NCI-H1436 treated with DMSO at 0.1 percent for 48 hours (cell line): ENCODE results near the gene SPATA2L.
"Not testable (repeated sequence)": the region's sequence is repeated elsewhere in the genome, so short reads cannot be mapped to it uniquely, and the experiment has no call there.

Experiments used
- DNase-seq: peaks from one replicate; lab custom pipeline; 2025; lab: John Stamatoyannopoulos, UW

SPATA2L gene

DNA sequence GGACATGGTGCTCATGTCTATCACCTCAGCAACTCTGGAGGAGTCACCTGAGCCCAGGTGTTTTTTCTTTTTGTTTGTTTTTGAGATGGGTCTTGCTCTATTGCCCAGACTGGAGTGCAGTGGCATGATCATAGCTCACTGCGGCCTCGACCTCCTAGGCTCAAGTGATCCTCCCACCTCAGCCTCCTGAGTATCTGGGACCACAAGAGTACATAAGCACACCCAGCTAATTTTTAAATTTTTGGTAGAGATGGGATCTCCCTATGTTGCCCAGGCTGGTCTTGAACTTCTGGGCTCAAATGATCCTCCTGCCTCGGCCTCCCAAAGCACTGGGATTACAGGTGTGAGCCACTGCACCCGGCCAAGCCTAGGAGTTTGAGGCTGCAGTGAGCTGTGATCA, 11.9 kb downstream of the SPATA2L start:
- not testable (repeated sequence) for DNase-seq

GRCh38 chr16:89689142-89689541, 12.4 kb downstream of the SPATA2L start:
- DNase-seq: no peak

DNA sequence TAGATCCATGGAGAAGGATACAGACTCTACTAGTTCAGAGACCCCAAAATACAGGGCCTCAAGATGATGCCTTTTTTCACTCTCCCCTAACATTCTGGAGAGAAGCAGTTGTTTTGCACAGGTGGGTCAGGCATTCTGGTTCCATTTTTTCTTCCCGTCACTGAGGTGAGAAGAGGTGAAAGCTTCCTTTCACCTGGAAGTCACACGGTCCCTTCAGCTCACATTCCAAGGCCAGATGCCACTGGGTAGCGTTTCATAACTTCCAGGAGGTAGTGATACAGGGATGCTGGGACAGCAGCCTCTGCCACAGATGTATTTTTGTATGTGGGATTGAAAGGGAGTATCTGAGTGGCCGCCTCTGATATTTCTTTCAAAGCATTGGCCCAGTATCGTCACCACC, 13.1 kb downstream of the SPATA2L start:
- DNase-seq: no peak

- DNase-seq: no peak
Measured at GRCh38 chr16:89687092-89687940, 14.2 kb downstream of the SPATA2L start.

DNA sequence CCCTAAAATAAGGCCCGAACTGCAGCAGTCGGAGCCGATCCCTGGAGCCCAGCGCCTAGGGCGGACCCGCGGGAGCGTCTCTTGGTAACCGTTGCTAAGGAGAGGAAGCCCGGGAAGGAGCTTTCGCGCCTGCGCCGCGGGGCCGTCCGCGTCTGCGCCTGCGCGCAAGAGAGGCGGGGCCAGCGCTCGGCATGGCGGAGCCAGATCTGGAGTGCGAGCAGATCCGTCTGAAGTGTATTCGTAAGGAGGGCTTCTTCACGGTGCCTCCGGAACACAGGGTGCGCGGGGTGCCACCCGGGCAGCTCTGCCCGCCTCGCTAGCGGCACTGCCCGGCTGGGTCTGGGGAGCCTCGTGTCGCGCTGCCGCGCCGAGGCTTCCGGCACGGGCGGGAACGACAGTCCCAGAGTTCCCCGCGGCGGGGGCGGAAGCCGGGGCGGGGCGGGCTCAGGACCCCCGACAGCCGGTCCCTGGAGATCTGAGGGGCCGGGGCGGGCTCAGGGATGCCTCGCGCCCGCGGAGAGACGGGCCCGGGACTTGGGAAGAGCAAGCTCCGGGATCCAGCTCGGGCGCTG, 14.9 kb downstream of the SPATA2L start, which contains the start of gene CDK10:
Gene CDK10 (plus strand): TSS at position 170 of the 572 bp plus-strand sequence. CDS start 22 bp downstream, at position 192.
- DNase-seq: peak; percentile 51

- DNase-seq: no peak
Measured at GRCh38 chr16:89685916-89686315, 15.6 kb downstream of the SPATA2L start.

DNA sequence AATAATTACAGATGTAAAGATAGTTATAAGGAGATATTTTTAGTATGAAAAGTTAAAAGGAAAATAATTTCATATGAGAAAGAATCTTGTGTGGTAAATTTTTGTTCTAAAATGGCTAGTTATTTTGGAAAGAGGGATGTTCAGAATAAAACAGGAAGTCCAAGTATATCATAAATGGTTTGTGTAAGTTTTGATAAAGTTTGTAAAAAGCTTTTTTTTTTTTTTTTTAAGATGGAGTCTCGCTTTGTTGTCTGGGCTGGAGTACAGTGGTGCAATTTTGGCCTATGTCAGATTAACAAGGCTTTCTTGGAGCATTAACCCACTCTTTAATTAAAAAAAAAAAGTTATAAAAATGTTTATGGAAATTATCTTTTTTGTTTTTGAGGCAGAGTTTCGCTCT, 23.2 kb downstream of the SPATA2L start:
- DNase-seq: no peak

DNA sequence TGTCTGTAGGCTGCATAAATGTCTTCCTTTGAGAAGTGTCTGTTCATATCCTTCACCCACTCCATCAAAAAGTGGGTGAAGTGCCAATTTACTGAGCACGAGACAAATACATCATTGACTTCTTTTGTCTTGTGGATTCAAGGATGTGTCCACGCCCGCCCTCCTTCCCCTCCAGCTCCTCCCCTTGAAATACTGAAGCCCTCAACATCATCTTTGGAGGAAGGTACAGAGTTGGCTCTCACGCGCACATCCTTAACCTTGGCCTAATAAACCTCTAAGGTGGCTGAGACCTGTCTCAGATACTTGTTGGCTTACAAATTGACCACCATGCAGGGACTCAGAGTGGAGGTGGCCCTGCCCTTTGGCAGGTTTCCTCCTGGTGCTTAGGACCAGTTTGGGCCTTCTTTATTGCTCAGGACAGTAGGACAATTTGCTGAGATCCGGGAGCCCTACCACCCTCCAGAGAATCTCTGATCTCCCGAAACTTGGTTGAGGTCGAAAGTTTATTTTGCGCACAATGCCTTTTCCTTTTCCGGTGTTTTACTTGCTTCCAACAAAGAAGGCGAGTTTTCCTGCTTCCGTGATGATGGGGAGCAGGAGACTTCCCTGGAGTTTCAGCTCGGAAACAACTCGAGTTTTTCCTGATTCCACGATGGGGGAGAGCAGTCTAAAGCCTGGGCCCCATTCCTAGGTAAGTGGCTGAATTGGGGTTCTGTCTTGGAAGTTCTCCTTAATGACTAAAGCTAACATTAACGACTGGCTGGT, 29.1 kb downstream of the SPATA2L start:
- no peak for DNase-seq

- not testable (repeated sequence) for DNase-seq
Measured at GRCh38 chr16:89671565-89671964, 29.9 kb downstream of the SPATA2L start.

GRCh38 chr16:89670496-89671431, 30.7 kb downstream of the SPATA2L start:
- DNase-seq: no peak

DNA sequence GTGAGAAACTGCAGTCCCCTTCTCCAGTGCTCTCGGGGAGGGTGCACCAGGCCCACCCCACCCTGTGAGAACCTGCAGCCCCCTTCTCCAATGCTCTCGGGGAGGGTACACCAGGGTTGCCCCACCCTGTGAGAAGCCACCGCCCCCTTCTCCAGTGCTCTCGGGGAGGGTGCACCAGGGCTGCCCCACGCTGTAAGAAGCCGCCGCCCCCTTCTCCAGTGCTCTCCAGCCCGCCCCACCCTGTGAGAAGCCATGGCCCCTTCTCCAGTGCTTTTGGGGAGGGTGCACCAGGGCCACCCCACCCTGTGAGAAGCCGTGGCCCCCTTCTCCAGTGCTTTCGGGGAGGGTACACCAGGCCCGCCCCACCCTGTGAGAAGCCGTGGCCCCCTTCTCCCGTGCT, 31.8 kb downstream of the SPATA2L start:
- no peak for DNase-seq

DNA sequence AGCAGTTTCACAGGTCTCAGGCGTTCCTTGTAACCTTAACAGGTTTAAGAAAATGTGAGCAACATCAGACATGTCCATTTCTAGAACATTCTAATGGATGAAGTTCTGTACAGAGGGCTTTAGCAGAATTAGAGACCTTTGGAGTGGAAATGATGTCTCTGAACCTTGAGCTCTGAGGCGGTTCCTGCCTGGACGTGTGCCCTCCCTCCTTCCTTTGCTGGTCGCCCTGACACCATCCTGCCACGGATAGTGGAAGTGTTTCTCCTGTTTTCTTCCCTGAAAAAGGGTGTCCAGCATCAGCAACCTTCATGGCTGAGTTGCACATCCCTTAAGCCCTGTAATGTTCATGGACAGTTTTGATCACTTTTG, 32.7 kb downstream of the SPATA2L start:
- DNase-seq: no peak

- no peak for DNase-seq
Measured at GRCh38 chr16:89667633-89668032, 33.9 kb downstream of the SPATA2L start.

DNA sequence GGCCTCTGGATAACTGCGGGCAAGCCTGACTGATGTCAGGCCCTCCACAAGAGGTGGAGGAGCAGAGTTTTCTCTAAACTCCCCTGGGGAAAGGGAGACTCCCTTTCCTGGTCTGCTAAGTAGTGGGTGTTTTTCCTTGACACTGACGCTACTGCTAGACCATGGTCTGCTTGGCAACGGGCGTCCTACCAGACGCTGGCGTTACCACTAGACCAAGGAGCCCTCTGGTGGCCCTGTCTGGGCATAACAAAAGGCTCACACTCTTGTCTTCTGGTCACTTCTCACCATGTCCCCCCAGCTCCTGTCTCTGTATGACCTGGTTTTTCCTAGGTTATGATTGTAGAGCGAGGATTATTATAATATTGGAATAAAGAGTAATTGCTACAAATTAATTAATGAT, 34.5 kb downstream of the SPATA2L start:
- DNase-seq: not testable (repeated sequence)

DNA sequence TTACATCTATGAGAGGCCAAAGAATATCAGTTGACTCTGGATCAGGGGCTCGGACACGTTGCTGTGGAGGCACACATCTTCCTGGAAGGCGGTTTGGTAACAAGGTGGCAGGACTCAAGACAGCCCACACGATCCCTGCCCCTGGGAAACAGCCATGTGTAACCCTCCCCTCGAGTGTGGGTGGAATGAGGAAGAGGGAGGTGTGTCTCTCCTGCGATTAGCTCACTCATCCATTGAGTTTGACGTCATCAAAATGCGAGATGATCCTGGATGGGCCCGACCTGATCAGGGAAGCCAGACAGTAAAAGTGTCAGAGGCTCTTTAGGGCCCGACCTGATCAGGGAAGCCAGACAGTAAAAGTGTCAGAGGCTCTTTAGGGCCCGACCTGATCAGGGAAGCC, 37.3 kb downstream of the SPATA2L start:
- not testable (repeated sequence) for DNase-seq

DNA sequence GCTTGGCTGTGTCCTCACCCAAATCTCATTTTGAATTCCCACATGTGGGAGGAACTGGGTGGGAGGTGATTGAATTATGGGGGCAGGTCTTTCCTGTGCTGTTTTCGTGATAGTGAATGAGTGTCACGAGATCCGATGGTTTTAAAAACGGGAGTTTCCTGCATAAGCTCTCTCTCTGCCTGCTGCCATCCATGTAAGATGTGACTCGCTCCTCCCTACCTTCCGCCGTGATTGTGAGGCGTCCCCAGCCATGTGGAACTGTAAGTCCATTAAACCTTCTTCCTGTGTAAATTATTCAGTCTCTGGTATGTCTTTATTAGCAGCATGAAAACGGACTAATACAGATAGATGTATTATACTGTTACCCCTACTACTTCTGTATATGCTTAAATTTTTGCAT, 40.3 kb downstream of the SPATA2L start:
- no peak for DNase-seq

DNA sequence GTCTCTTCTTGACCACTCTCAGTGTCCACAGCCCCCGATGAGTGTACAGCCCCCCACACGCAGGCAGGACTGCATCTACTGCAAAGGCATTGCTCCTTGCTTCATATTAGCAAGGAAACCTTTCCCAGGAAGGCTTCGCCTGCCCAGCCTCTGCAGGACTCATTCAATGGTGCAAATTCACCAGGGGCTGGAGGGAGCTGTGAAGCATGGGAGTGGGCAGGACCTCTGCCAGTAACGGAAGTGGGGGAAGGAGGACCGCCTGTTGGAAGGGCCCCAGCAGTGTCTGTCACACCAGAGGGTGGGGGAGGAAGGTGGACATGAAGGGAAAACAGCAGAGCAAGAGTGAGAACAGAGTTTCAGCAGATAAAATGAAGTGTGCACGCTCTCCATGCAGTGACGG, 41.4 kb downstream of the SPATA2L start:
- no peak for DNase-seq

GRCh38 chr16:89658221-89658879, 43.2 kb downstream of the SPATA2L start:
- DNase-seq: no peak

DNA sequence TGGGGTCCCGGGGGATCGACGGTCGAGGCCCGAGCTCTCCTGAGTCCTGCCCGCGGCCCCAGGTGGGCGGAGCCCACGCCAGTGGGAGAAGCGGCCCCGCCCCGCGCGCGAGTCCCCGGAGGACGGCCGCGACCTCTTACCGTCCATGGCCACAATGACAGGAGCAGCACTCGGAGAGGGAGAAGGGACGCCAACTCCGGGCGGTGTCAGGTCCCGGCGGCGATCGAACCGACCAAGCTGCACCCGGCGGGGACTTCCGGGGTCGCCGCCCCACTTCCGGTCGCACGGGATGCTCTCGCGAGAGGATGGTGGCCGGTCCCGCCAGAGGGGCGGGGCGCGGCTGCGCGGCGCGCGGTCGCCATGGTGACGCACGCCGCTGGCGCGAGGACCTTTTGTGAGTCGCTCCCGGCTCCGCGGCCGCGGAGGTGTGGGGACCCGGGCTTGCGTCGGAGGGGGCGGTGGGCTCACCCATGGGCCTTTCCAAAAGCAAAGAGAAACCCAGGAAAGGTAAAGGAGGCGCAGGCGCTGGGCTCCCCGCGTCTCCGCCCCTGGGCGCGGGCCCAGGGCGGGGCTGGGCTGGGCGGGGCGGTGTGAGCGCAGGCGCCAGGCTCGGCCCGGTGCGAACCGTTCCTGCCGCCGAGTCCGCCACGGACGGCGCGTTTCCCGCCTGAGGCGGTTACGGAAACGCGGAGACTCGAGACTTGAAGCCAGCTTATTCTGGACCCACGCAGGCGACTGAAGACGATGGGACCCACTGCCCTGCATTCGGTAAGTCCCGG, 43.9 kb downstream of the SPATA2L start, which contains the start of the genes CHMP1A and SPATA33:
Gene CHMP1A (minus strand): TSS at position 267 of the 779 bp plus-strand sequence. CDS start 120 bp downstream, at position 147.
Gene SPATA33 (plus strand): TSS at position 395 of the 779 bp plus-strand sequence. CDS start 76 bp downstream, at position 471.
- DNase-seq: no peak
